ENCODE results near the gene ZMAT5. TPM values are rescaled to one million over a fixed set of nuclear protein-coding genes. Genes with fewer than 3 reads are reported as not detected.

Gene ZMAT5
- total RNA-seq, 5 donors from 2014 or later (not counting 1 experiment from before 2014, with no cell fraction given) = 11.2 to 23.1 (median 21.1) TPM

DNA sequence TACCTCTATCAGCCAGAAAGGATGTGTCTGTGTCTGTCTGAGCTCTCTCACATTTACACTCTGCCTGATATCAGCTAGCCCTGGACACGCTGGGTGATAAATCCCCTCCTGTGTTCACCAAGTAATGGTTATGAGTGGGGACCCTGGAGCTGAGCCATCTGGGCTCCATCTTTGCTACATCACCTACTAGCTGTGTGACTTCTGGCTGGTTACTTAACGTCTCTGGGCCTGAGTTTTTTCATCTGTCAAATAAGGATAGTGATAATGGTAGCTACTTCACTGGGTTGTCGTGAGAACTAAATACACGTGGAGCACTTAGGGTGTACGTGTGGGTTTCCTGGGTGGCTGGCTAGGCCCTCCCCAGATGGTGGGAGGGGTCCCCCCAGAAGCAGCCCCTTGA, 23.3 kb upstream of the ZMAT5 start:
- WGBS (ENCODE audit: insufficient coverage) = 82% methylated on average over 3 of the region's 5 CpGs
- no peak overlapping the region for H3K4me3 ChIP-seq (ENCODE audit: control insufficient read depth in 1 of 2, extremely low read depth in 1 of 2, low read length in 1 of 2)
- CTCF ChIA-PET = no interaction called here

GRCh38 chr22:29788339-29789279, 21.8 kb upstream of the ZMAT5 start:
- Mint-ChIP-seq H3K4me3 (no peak overlapping the region), H3K36me3 (peaks cover 35% of the 10 kb centered on the region), H3K27me3 (no peaks in the 10 kb centered on the region), H3K4me1 (no peaks in the 10 kb centered on the region), H3K9me3 (no peaks in the 10 kb centered on the region), H3K27ac (no peak overlapping the region)
- H3K9me3 ChIP-seq = no peaks in the 10 kb centered on the region
- DNase-seq (no peak), ATAC-seq (replicated peaks in 1 of 4) (no peak)
- WGBS (ENCODE audit: insufficient coverage) = 95% methylated on average over 21 of the region's 27 CpGs
- ChIA-PET CTCF (no interaction called here), POLR2A (no interaction called here)
- peaks cover 24 to 62% of the 10 kb centered on the region in 2 donors for H3K36me3 ChIP-seq (ENCODE audit: control insufficient read depth in 2 of 2, extremely low read depth in 1 of 2, insufficient read depth in 1 of 2, low read length in 1 of 2)
- no peak overlapping the region for H3K27ac ChIP-seq (ENCODE audit: low read length)
- H3K27me3 ChIP-seq (replicated peaks in 1 of 2; ENCODE audit: control insufficient read depth in 2 of 2, extremely low read depth in 1 of 2, insufficient read depth in 2 of 2, low read length in 1 of 2) = peaks cover 0 to 2% of the 10 kb centered on the region in 2 experiments
- H3K4me1 ChIP-seq (ENCODE audit: control insufficient read depth in 1 of 2, extremely low read depth in 1 of 2, insufficient read depth in 2 of 2, low read length in 2 of 2) = no peaks in the 10 kb centered on the region
- H3K4me3 ChIP-seq (ENCODE audit: control insufficient read depth in 1 of 2, extremely low read depth in 1 of 2, low read length in 1 of 2) = no peak overlapping the region

More for the DNA sequence above, 23.3 kb upstream of the ZMAT5 start:
- no peaks in the 10 kb centered on the region for H3K4me1 Mint-ChIP-seq
- H3K27ac ChIP-seq (ENCODE audit: low read length) = no peak overlapping the region
- POLR2A ChIA-PET = interaction anchor here in 1 of 2 donors (0.6 kb wide), 1 partner anchor 1578 kb away, joined by 3 read pairs; no protein-coding TSS in a partner anchor
- DNase-seq = no peak
- no peak for ATAC-seq (replicated peaks in 1 of 4)
- peaks cover 38% of the 10 kb centered on the region for H3K36me3 Mint-ChIP-seq
- H3K27me3 ChIP-seq (replicated peaks in 1 of 2; ENCODE audit: control insufficient read depth in 2 of 2, extremely low read depth in 1 of 2, insufficient read depth in 2 of 2, low read length in 1 of 2) = no peaks in the 10 kb centered on the region
- H3K27ac Mint-ChIP-seq = peak overlapping the region in 1 of 2 donors; percentile 22
- H3K36me3 ChIP-seq (ENCODE audit: control insufficient read depth in 2 of 2, extremely low read depth in 1 of 2, insufficient read depth in 1 of 2, low read length in 1 of 2) = peaks cover 27 to 73% of the 10 kb centered on the region in 2 donors
- H3K27me3 Mint-ChIP-seq = no peaks in the 10 kb centered on the region
- no peak overlapping the region for H3K4me3 Mint-ChIP-seq
- H3K9me3 Mint-ChIP-seq = no peaks in the 10 kb centered on the region
- H3K9me3 ChIP-seq = no peaks in the 10 kb centered on the region
- H3K4me1 ChIP-seq (ENCODE audit: control insufficient read depth in 1 of 2, extremely low read depth in 1 of 2, insufficient read depth in 2 of 2, low read length in 2 of 2) = no peaks in the 10 kb centered on the region

DNA sequence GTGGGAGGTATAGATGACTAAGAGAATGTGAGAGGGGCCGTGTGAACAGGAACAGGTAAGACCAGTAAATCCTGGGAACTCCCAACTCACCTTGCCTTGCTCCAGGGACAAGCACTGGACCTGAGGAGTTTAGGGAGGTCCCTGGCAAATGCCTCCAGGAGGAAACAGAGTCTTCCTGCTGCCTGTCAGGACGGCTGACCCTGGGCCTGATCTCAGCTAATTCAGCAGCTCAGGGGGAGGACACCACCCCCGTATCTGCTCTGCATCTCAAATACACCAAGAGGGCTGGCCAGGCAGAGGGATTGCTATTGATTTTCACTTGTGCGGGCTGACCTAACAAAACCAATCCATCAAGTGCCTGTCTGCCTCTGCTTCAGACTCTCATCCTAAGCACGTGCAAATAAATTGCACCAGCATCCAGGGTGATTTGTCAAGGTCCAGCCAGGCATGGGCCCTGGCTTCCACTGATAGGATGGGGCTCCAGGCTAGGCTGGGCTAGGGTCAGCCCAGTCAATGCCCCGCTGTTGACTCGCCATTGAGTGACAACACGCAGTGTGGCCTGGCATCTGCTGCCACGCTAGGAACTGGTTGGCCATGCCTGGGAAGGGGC, 20.7 kb upstream of the ZMAT5 start:
- ChIA-PET POLR2A (no interaction called here), CTCF (no interaction called here)
- H3K4me3 Mint-ChIP-seq = no peak overlapping the region
- no peaks in the 10 kb centered on the region for H3K9me3 ChIP-seq
- no peaks in the 10 kb centered on the region for H3K27me3 Mint-ChIP-seq
- no peaks in the 10 kb centered on the region for H3K9me3 Mint-ChIP-seq
- no peaks in the 10 kb centered on the region for H3K4me1 Mint-ChIP-seq
- no peak for DNase-seq
- H3K4me1 ChIP-seq (ENCODE audit: control insufficient read depth in 1 of 2, extremely low read depth in 1 of 2, insufficient read depth in 2 of 2, low read length in 2 of 2) = no peaks in the 10 kb centered on the region
- peaks cover 35% of the 10 kb centered on the region for H3K36me3 Mint-ChIP-seq
- WGBS (ENCODE audit: insufficient coverage) = 91% methylated on average over 8 of the region's 9 CpGs
- peaks cover 18 to 50% of the 10 kb centered on the region in 2 donors for H3K36me3 ChIP-seq (ENCODE audit: control insufficient read depth in 2 of 2, extremely low read depth in 1 of 2, insufficient read depth in 1 of 2, low read length in 1 of 2)
- H3K27me3 ChIP-seq (replicated peaks in 1 of 2; ENCODE audit: control insufficient read depth in 2 of 2, extremely low read depth in 1 of 2, insufficient read depth in 2 of 2, low read length in 1 of 2) = peaks cover 0 to 2% of the 10 kb centered on the region in 2 experiments
- H3K4me3 ChIP-seq (ENCODE audit: control insufficient read depth in 1 of 2, extremely low read depth in 1 of 2, low read length in 1 of 2) = no peak overlapping the region
- no peak overlapping the region for H3K27ac Mint-ChIP-seq
- no peak overlapping the region for H3K27ac ChIP-seq (ENCODE audit: low read length)
- no peak for ATAC-seq (replicated peaks in 1 of 4)

GRCh38 chr22:29786031-29786430, 19.2 kb upstream of the ZMAT5 start:
- H3K27me3 ChIP-seq (replicated peaks in 1 of 2; ENCODE audit: control insufficient read depth in 2 of 2, extremely low read depth in 1 of 2, insufficient read depth in 2 of 2, low read length in 1 of 2) = peaks cover 0 to 2% of the 10 kb centered on the region in 2 experiments
- 92% methylated on average over 2 of the region's 5 CpGs for WGBS (ENCODE audit: insufficient coverage)
- Mint-ChIP-seq H3K27ac (no peak overlapping the region), H3K9me3 (no peaks in the 10 kb centered on the region), H3K36me3 (peaks cover 32% of the 10 kb centered on the region), H3K4me3 (no peak overlapping the region), H3K27me3 (no peaks in the 10 kb centered on the region), H3K4me1 (no peaks in the 10 kb centered on the region)
- H3K27ac ChIP-seq (ENCODE audit: low read length) = no peak overlapping the region
- POLR2A ChIA-PET = no interaction called here
- DNase-seq (no peak), ATAC-seq (replicated peaks in 1 of 4) (no peak)
- H3K9me3 ChIP-seq = no peaks in the 10 kb centered on the region
- peaks cover 13 to 38% of the 10 kb centered on the region in 2 donors for H3K36me3 ChIP-seq (ENCODE audit: control insufficient read depth in 2 of 2, extremely low read depth in 1 of 2, insufficient read depth in 1 of 2, low read length in 1 of 2)
- H3K4me1 ChIP-seq (ENCODE audit: control insufficient read depth in 1 of 2, extremely low read depth in 1 of 2, insufficient read depth in 2 of 2, low read length in 2 of 2) = no peaks in the 10 kb centered on the region
- CTCF ChIA-PET = no interaction called here
- no peak overlapping the region for H3K4me3 ChIP-seq (ENCODE audit: control insufficient read depth in 1 of 2, extremely low read depth in 1 of 2, low read length in 1 of 2)

GRCh38 chr22:29784451-29785361, 17.9 kb upstream of the ZMAT5 start:
- H3K27me3 Mint-ChIP-seq = no peaks in the 10 kb centered on the region
- H3K27ac ChIP-seq (ENCODE audit: low read length) = no peak overlapping the region
- CTCF ChIA-PET = no interaction called here
- H3K4me1 Mint-ChIP-seq = no peaks in the 10 kb centered on the region
- H3K4me1 ChIP-seq (ENCODE audit: control insufficient read depth in 1 of 2, extremely low read depth in 1 of 2, insufficient read depth in 2 of 2, low read length in 2 of 2) = no peaks in the 10 kb centered on the region
- no peaks in the 10 kb centered on the region for H3K9me3 Mint-ChIP-seq
- no peaks in the 10 kb centered on the region for H3K9me3 ChIP-seq
- no peak overlapping the region for H3K27ac Mint-ChIP-seq
- POLR2A ChIA-PET = interaction anchor here in 1 of 2 donors (0.5 to 0.6 kb wide), 2 partner anchors 24 to 418 kb away, joined by 5 to 8 read pairs; no protein-coding TSS in a partner anchor
- H3K36me3 ChIP-seq (ENCODE audit: control insufficient read depth in 2 of 2, extremely low read depth in 1 of 2, insufficient read depth in 1 of 2, low read length in 1 of 2) = peaks cover 10 to 25% of the 10 kb centered on the region in 2 donors
- no peak overlapping the region for H3K4me3 Mint-ChIP-seq
- DNase-seq (no peak), ATAC-seq (replicated peaks in 1 of 4) (no peak)
- no peak overlapping the region for H3K4me3 ChIP-seq (ENCODE audit: control insufficient read depth in 1 of 2, extremely low read depth in 1 of 2, low read length in 1 of 2)
- peaks cover 25% of the 10 kb centered on the region for H3K36me3 Mint-ChIP-seq
- H3K27me3 ChIP-seq (replicated peaks in 1 of 2; ENCODE audit: control insufficient read depth in 2 of 2, extremely low read depth in 1 of 2, insufficient read depth in 2 of 2, low read length in 1 of 2) = peaks cover 0 to 2% of the 10 kb centered on the region in 2 experiments
- 84% methylated on average over 8 of the region's 9 CpGs for WGBS (ENCODE audit: insufficient coverage)

Data from T-cell (primary cell).